HG03095 (cell line): ENCODE results near the gene AGBL3.

Experiments used
- ATAC-seq: cut with Tn5 transposase; IDR thresholded peaks from one replicate; pipeline ENCODE4 v1.9.1; 2021; ENCODE audit warnings: moderate library complexity; ENCODE audit not compliant: unreplicated experiment

AGBL3 gene

DNA sequence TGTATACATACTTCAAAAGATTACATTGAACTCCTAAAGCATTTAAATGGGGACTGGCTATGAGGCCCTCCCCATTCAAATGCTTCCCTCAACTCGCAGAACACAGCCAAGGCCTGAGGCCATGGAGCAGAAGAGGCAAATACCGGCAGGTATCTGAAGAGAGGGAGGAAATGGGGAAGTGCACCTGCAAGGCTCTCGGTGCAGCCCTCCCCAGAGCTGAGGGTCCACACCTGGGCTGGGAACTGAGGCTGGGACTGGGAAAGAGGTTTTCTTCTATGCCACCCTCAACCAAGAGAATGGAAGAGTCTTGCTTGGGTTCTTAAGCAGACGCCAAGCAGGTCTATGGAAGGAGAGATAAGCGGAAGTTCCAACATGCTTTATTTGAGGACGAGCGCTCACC is 197.2 kb downstream of the AGBL3 start:
- ATAC-seq = no peak

DNA sequence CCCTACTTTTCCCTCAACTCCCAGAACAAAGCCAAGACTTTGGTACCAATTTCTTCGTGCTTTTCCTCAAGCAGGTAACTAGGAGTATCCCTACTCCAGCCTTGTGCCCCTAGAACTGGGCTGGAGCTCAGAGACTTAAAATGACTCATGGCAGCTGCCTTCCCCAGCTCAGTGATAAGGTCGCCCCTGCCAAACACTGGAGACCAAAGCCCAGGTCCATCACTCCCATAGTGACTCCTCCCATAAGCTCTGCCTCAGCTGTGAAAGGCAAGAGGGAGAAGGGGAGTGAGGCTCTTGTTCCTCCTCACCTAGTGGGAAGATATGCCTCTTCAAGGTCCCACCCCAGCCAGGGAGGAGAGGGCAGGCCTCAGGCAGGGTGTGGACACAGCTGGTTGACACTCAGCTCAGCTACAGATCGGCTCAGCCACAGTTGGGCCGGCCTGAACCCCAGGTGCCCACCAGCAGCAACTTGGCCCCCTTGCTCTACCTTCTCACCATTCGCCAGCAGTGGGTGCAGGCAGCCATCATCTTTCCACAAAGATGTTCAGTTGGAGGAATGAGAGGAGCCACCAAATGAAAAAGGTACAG is 198.0 kb downstream of the AGBL3 start:
- no peak for ATAC-seq
